MM.1S (cell line): ENCODE results near the gene SLC35B4.

Source experiments
- DNase-seq: peaks from one replicate; pipeline ENCODE4 v3.0.0-alpha.2; 2015
- H2AFZ ChIP-seq: fragments of 300-600 bp; sonication (generic); 2 replicates; pipeline ENCODE4 v1.6.0; 2016; ENCODE audit warnings: antibody characterized with exemption, low read length
- H3F3A ChIP-seq: fragments of 300-600 bp; sonication (generic); 2 replicates; pipeline ENCODE4 v1.6.1; 2016; ENCODE audit warnings: mild to moderate bottlenecking, antibody characterized with exemption, low read length, moderate library complexity, mixed read lengths; ENCODE audit not compliant: insufficient read depth
- H3K27ac ChIP-seq: fragments of 300-600 bp; sonication (generic); 2 replicates; pipeline ENCODE4 v1.5.1; 2016; ENCODE audit warnings: mild to moderate bottlenecking, low read length
- H3K27me3 ChIP-seq: fragments of 300-600 bp; sonication (generic); replicated peaks from 2 replicates; pipeline ENCODE4 v1.6.0; 2016; ENCODE audit warnings: low read length; ENCODE audit not compliant: insufficient read depth
- H3K36me3 ChIP-seq: fragments of 300-600 bp; sonication (generic); replicated peaks from 2 replicates; pipeline ENCODE4 v1.6.1; 2016; ENCODE audit warnings: mild to moderate bottlenecking, low read length, mixed read lengths; ENCODE audit not compliant: insufficient read depth
- H3K4me1 ChIP-seq: fragments of 300-600 bp; sonication (generic); 2 replicates; pipeline ENCODE4 v1.6.1; 2016; ENCODE audit warnings: low read length, mixed read lengths
- H3K4me2 ChIP-seq: fragments of 300-600 bp; sonication (generic); 2 replicates; pipeline ENCODE4 v1.6.0; 2016; ENCODE audit warnings: low read depth, low read length
- H3K4me3 ChIP-seq: fragments of 300-600 bp; sonication (generic); 2 replicates; pipeline ENCODE4 v1.5.1; 2016; ENCODE audit warnings: low read length, mixed read lengths
- H3K79me2 ChIP-seq: fragments of 300-600 bp; sonication (generic); 2 replicates; pipeline ENCODE4 v1.6.1; 2016; ENCODE audit warnings: mixed run types, low read length, mixed read lengths
- H3K9ac ChIP-seq: fragments of 300-600 bp; sonication (generic); 2 replicates; pipeline ENCODE4 v1.6.1; 2016; ENCODE audit warnings: low read length, mixed read lengths
- H3K9me2 ChIP-seq: fragments of 300-600 bp; sonication (generic); replicated peaks from 2 replicates; pipeline ENCODE4 v1.6.1; 2016; ENCODE audit warnings: mild to moderate bottlenecking, low read length, mixed read lengths; ENCODE audit not compliant: insufficient read depth
- H3K9me3 ChIP-seq: fragments of 300-600 bp; sonication (generic); replicated peaks from 2 replicates; pipeline ENCODE4 v1.6.1; 2016; ENCODE audit warnings: mild to moderate bottlenecking, low read length, mixed read lengths; ENCODE audit not compliant: insufficient read depth
- H4K20me1 ChIP-seq: fragments of 300-600 bp; sonication (generic); 2 replicates; pipeline ENCODE4 v1.6.1; 2016; ENCODE audit warnings: mild to moderate bottlenecking, low read length, moderate library complexity, mixed read lengths; ENCODE audit not compliant: insufficient read depth
- EZH2 ChIP-seq: fragments of 300-600 bp; sonication (generic); optimal IDR thresholded peaks from 2 replicates; pipeline ENCODE3; 2017; ENCODE audit warnings: low read depth, mild to moderate bottlenecking, antibody characterized with exemption, low read length, mixed read lengths
- EZH2phosphoT487 ChIP-seq: fragments of 300-600 bp; sonication (generic); IDR thresholded peaks from 2 replicates; pipeline ENCODE4 v1.6.1; 2018; ENCODE audit warnings: antibody characterized with exemption, low read length
- TF ChIP-seq, protein P1 (sequence below): fragments of 300-600 bp; sonication (generic); IDR thresholded peaks from 2 replicates; pipeline ENCODE4 v1.5.1; 2016; ENCODE audit warnings: antibody characterized with exemption, low read length, mixed read lengths

The SLC35B4 gene

DNA sequence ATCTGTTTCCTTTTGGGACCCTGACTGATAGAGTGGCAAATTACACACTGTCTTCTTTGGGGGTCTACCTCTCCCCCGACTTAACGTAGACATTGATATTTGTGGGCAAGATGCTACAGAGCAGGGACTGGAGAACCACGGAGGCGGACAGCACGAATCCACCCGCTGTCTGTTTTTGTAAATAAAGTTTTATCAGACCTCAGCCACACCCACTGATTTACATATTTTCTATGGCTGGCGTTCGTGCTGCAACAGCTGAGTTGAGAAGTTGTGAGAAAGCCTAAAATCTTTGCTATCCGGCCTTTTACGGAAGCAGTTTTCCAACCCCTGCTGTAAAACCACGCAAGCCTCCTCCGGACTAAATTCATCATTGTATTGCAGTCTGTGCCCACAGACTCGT is 17.2 kb upstream of the SLC35B4 start:
- no peak overlapping the region for H3K4me3 ChIP-seq
- no peak for TF ChIP-seq EZH2phosphoT487
- TF ChIP-seq, protein P1, sequence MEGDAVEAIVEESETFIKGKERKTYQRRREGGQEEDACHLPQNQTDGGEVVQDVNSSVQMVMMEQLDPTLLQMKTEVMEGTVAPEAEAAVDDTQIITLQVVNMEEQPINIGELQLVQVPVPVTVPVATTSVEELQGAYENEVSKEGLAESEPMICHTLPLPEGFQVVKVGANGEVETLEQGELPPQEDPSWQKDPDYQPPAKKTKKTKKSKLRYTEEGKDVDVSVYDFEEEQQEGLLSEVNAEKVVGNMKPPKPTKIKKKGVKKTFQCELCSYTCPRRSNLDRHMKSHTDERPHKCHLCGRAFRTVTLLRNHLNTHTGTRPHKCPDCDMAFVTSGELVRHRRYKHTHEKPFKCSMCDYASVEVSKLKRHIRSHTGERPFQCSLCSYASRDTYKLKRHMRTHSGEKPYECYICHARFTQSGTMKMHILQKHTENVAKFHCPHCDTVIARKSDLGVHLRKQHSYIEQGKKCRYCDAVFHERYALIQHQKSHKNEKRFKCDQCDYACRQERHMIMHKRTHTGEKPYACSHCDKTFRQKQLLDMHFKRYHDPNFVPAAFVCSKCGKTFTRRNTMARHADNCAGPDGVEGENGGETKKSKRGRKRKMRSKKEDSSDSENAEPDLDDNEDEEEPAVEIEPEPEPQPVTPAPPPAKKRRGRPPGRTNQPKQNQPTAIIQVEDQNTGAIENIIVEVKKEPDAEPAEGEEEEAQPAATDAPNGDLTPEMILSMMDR, result no peak
- no peak for TF ChIP-seq EZH2
- H2AFZ ChIP-seq, result no peak overlapping the region
- no peaks in the 10 kb centered on the region for H4K20me1 ChIP-seq
- H3K4me1 ChIP-seq, result peaks cover 9% of the 10 kb centered on the region
- no peak overlapping the region for H3K27ac ChIP-seq
- H3K9me3 ChIP-seq, result no peaks in the 10 kb centered on the region
- no peak overlapping the region for H3K4me2 ChIP-seq
- H3K36me3 ChIP-seq, result no peaks in the 10 kb centered on the region
- H3K27me3 ChIP-seq, result no peaks in the 10 kb centered on the region
- no peaks in the 10 kb centered on the region for H3F3A ChIP-seq
- H3K79me2 ChIP-seq, result no peaks in the 10 kb centered on the region
- DNase-seq, result no peak
- H3K9ac ChIP-seq, result no peak overlapping the region
- no peaks in the 10 kb centered on the region for H3K9me2 ChIP-seq

DNA sequence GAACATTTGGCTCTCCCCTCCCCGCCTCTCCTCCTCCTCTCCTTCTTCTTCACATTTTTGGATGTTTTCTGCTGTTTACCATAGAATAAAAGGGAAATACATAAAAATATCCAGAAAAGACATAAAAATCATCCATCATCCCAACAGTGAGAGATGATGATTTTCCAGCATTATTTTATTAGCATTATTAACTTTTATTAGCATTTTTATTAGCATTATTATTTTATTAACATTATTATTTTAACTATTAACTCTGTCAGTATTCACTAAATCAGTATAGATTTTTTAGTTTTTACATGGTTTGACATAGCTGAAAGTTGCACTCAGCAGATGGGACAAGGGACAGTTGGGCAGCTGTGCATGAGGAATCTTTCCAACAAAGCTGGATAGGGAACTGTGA is 16.2 kb upstream of the SLC35B4 start:
- no peak for DNase-seq
- Histone ChIP-seq H3K4me1 (peaks cover 19% of the 10 kb centered on the region), H3K4me3 (no peak overlapping the region), H3K4me2 (no peak overlapping the region), H4K20me1 (no peaks in the 10 kb centered on the region), H3K27me3 (no peaks in the 10 kb centered on the region), H3K9ac (no peak overlapping the region), H3K79me2 (no peaks in the 10 kb centered on the region), H3K9me3 (no peaks in the 10 kb centered on the region), H2AFZ (no peak overlapping the region), H3K36me3 (no peaks in the 10 kb centered on the region), H3K9me2 (no peaks in the 10 kb centered on the region), H3K27ac (no peak overlapping the region), H3F3A (no peaks in the 10 kb centered on the region)
- TF ChIP-seq EZH2 (no peak), EZH2phosphoT487 (no peak)
- TF ChIP-seq, protein P1, result no peak

DNA sequence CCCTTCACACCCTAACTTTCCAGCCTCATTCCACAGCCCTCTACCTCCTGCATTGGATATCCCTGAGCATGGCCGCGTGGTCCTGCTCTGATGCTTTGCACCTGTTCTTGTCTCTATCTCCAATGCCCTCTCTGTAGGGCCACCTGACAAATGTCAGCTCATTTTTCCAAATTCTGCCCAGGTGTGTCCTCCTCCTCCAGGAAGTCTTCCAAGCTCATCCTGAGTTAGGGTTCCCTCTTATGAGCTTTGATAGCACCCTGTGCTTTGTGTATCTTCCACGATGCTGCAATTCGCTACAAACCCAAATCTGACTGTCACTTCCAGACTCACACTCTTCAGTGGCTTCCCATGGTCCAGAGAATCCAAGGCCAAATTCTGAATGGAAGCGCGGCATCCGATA is 14.7 kb upstream of the SLC35B4 start:
- Histone ChIP-seq H3K36me3 (no peaks in the 10 kb centered on the region), H4K20me1 (no peaks in the 10 kb centered on the region), H2AFZ (no peak overlapping the region), H3K27ac (no peak overlapping the region), H3K4me1 (peaks cover 19% of the 10 kb centered on the region), H3K79me2 (no peaks in the 10 kb centered on the region), H3K9me2 (no peaks in the 10 kb centered on the region), H3K9ac (no peak overlapping the region), H3K4me3 (no peak overlapping the region), H3K9me3 (no peaks in the 10 kb centered on the region), H3K4me2 (no peak overlapping the region), H3K27me3 (no peaks in the 10 kb centered on the region), H3F3A (no peaks in the 10 kb centered on the region)
- DNase-seq, result no peak
- TF ChIP-seq EZH2 (no peak), EZH2phosphoT487 (no peak)
- TF ChIP-seq, protein P1, result no peak
